Measurements from ENCODE around the gene PWP2.
"Not testable (repeated sequence)": the region's sequence is repeated elsewhere in the genome, so short reads cannot be mapped to it uniquely, and the experiment has no call there.

DNA sequence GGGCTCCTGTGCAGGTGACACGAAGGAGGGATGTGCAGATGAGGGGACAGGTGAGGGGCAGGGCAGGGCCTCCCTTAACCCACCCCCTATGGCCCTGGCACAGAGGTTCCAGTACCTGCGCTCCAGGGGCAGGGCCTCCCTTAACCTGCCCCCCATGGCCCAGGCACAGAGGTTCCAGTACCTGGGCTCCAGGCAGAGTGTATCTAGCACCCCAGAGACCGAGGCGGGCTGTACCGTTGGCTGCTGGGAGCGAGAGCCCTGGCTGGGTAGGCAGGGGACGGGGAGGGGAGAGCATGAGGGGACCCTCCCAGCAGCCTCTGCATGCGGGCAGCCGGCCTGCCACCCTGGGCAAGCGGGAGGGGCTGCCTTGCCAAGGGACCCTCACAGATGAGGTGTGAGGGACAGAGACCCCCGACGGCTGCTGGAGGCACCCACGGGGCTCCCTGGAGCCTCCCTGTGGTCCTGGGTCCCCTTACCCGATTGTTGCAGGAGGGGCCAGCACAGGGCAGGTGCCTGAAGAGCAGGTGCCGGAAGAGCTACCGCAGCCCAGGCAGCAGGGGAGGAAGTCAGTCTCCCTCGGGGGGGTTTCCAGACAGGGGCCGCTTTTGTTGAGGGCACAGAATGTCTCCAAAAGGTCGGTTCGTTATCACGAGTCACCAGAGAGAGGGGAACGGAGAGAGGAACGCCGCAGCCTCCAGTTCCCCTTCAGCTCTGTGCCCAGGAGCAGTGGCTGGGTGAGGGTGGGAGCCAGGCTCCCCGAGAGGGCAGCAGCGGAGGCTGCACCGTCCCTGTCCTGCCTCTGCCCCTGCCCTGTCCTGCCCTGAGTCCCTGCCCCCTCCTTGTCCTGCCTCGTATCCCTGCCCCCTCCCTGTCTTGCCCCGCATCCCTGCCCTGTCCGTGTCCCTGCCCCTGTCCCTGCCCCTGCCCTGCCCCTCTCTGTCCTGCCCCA is 52.4 kb downstream of the PWP2 start:
- TF ChIP-seq, protein P1, sequence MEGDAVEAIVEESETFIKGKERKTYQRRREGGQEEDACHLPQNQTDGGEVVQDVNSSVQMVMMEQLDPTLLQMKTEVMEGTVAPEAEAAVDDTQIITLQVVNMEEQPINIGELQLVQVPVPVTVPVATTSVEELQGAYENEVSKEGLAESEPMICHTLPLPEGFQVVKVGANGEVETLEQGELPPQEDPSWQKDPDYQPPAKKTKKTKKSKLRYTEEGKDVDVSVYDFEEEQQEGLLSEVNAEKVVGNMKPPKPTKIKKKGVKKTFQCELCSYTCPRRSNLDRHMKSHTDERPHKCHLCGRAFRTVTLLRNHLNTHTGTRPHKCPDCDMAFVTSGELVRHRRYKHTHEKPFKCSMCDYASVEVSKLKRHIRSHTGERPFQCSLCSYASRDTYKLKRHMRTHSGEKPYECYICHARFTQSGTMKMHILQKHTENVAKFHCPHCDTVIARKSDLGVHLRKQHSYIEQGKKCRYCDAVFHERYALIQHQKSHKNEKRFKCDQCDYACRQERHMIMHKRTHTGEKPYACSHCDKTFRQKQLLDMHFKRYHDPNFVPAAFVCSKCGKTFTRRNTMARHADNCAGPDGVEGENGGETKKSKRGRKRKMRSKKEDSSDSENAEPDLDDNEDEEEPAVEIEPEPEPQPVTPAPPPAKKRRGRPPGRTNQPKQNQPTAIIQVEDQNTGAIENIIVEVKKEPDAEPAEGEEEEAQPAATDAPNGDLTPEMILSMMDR (IDR thresholded peaks at IDR 0.05; ENCODE audit: low read depth, low read length): not testable (repeated sequence)
- TF ChIP-seq EZH2phosphoT487 (IDR thresholded peaks at IDR 0.05; ENCODE audit: low read depth): not testable (repeated sequence)
